Measurements from ENCODE around the gene PTPN5. TPM values are rescaled to one million over a fixed set of nuclear protein-coding genes. Genes with fewer than 3 reads are reported as not detected.

Gene PTPN5
- total RNA-seq, 2 experiments from 2014 or later = not detected

DNA sequence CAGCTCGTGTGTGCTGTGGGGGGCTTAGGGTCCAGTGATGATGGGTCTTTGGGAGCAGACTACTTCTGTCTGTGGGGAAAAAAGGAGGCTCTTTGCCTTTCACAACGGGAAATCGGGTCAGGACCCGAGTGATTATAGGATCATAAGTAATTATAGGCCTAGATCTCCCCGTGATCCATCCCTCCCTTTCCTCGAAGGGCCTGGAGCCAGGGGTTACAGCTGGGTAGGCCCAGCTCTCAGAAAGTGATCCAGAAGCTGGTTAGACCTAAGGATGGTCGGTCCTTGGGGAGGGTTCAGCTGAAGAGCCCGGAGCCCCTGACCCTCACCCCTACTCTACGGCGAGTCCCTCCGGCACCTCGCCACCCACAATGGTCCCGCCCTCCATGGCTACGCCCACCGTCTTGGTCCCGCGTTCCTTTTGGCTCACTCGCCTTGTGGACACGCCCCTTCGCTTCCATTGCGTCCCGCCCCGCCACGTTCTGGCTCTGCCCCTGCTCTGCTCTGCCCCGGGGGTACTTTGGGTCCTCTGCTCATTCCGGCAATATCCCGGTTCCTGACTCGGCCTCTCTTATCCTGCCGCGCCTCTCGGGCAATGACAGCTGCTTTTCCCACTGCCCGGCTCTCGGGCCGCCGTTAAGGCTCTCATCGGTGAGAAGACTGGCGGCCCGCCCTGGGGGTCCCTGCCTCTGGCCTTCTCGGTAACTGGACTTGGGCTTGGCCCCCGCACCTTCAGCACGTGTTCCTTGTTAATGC, 70.6 kb downstream of the PTPN5 start:
- no peaks in the 10 kb centered on the region for H3K4me1 ChIP-seq (ENCODE audit: insufficient read depth, low read length, poor library complexity, severe bottlenecking)
- no peak for TF ChIP-seq EZH2phosphoT487 (IDR thresholded peaks at IDR 0.05; ENCODE audit: borderline replicate concordance, low read depth, low read length)
- TF ChIP-seq, protein P1, sequence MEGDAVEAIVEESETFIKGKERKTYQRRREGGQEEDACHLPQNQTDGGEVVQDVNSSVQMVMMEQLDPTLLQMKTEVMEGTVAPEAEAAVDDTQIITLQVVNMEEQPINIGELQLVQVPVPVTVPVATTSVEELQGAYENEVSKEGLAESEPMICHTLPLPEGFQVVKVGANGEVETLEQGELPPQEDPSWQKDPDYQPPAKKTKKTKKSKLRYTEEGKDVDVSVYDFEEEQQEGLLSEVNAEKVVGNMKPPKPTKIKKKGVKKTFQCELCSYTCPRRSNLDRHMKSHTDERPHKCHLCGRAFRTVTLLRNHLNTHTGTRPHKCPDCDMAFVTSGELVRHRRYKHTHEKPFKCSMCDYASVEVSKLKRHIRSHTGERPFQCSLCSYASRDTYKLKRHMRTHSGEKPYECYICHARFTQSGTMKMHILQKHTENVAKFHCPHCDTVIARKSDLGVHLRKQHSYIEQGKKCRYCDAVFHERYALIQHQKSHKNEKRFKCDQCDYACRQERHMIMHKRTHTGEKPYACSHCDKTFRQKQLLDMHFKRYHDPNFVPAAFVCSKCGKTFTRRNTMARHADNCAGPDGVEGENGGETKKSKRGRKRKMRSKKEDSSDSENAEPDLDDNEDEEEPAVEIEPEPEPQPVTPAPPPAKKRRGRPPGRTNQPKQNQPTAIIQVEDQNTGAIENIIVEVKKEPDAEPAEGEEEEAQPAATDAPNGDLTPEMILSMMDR (conservative IDR thresholded peaks at IDR 0.05; ENCODE audit: low read length) = no peak
- no peaks in the 10 kb centered on the region for H3K9me3 ChIP-seq (ENCODE audit: low read length)
- no TSS peak for BruUV-seq (replicated peaks)
- ChIA-PET POLR2A (interaction anchor here (1.1 kb wide), 1 partner anchor 11 kb away, joined by 6 read pairs; no protein-coding TSS in a partner anchor), CTCF (ENCODE audit: unreplicated experiment) (interaction anchor here (1.0 to 1.3 kb wide), 2 partner anchors 11 to 180 kb away, joined by 4 to 5 read pairs; no protein-coding TSS in a partner anchor)
- no peak overlapping the region for H3K27ac ChIP-seq (ENCODE audit: low read depth, low read length, poor library complexity, severe bottlenecking)
- H4K20me1 ChIP-seq (ENCODE audit: insufficient read depth, low read length) = no peaks in the 10 kb centered on the region
- H3K9me2 ChIP-seq (ENCODE audit: insufficient read depth, low read length) = no peaks in the 10 kb centered on the region
- H2AFZ ChIP-seq (ENCODE audit: low read length) = peak overlapping the region; percentile 66; the same call in 1 of the 2 replicates
- H3K36me3 ChIP-seq (ENCODE audit: insufficient read depth, low read length) = no peaks in the 10 kb centered on the region
- intact Hi-C loops (cut with micrococcal nuclease; ENCODE audit: unreplicated experiment) = no loop called here
- H3K79me2 ChIP-seq (ENCODE audit: insufficient read depth, low read depth, low read length) = no peaks in the 10 kb centered on the region
- H3K4me3 ChIP-seq (ENCODE audit: low read depth, low read length, poor library complexity, severe bottlenecking) = no peak overlapping the region
- peak overlapping the region; percentile 50; the same call in 1 of the 2 replicates for H3K4me2 ChIP-seq (ENCODE audit: low read length)
- no peak for DNase-seq (ENCODE audit: low spot score)

DNA sequence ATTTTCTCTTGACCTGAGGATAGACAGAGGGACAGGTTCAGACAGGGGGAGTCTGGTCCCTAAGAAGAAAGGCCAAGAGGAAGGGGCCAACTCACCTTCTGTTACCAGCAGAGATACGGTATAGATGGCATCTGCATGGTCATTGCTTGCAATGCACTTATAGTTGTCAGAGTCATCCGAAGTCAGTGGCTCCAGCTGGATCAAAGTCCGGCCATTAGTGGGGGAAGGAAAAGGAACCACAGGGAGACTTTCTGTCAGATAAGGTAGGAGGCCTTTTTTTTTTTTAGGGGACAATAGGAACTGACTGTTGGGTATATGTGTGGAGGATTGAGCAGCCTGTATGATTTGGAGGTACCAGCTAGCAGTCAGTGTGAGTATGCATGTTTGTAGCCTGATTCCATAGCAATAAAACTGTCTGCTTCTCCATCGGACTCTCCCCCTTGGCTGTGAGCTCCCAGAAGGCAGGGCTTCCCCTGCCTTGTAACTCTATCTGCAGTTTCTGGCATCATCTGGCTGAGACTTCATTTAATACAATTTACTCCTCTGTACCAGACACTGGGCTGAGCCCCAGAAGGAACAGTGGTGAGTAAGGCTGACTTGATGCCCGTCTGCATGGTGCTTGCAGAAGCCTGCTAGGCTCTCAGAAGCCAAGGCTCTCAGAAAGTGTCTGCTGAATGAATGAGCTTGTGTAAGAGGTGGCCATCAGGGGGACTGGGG, 71.3 kb downstream of the PTPN5 start:
- no peak overlapping the region for H3K4me3 ChIP-seq (ENCODE audit: low read depth, low read length, poor library complexity, severe bottlenecking)
- H3K36me3 ChIP-seq (ENCODE audit: insufficient read depth, low read length) = no peaks in the 10 kb centered on the region
- ChIA-PET CTCF (ENCODE audit: unreplicated experiment) (interaction anchor here (1.3 kb wide), 1 partner anchor 11 kb away, joined by 4 read pairs; no protein-coding TSS in a partner anchor), POLR2A (no interaction called here)
- no peaks in the 10 kb centered on the region for H3K4me1 ChIP-seq (ENCODE audit: insufficient read depth, low read length, poor library complexity, severe bottlenecking)
- TF ChIP-seq EZH2phosphoT487 (IDR thresholded peaks at IDR 0.05; ENCODE audit: borderline replicate concordance, low read depth, low read length) = no peak
- TF ChIP-seq, protein P1 (conservative IDR thresholded peaks at IDR 0.05; ENCODE audit: low read length) = no peak
- no peak overlapping the region for H3K4me2 ChIP-seq (ENCODE audit: low read length)
- BruUV-seq (replicated peaks) = no TSS peak
- H3K27ac ChIP-seq (ENCODE audit: low read depth, low read length, poor library complexity, severe bottlenecking) = no peak overlapping the region
- intact Hi-C loops (cut with micrococcal nuclease; ENCODE audit: unreplicated experiment) = no loop called here
- no peak for DNase-seq (ENCODE audit: low spot score)
- no peak overlapping the region for H2AFZ ChIP-seq (ENCODE audit: low read length)
- no peaks in the 10 kb centered on the region for H3K9me2 ChIP-seq (ENCODE audit: insufficient read depth, low read length)
- no peaks in the 10 kb centered on the region for H3K9me3 ChIP-seq (ENCODE audit: low read length)
- H4K20me1 ChIP-seq (ENCODE audit: insufficient read depth, low read length) = no peaks in the 10 kb centered on the region
- no peaks in the 10 kb centered on the region for H3K79me2 ChIP-seq (ENCODE audit: insufficient read depth, low read depth, low read length)
